SK-N-MC (cell line): Measurements from ENCODE around the gene LELP1.

ENCODE experiments used
- DNase-seq: peaks from one replicate; pipeline ENCODE4 v3.0.0-alpha.2; 2011; ENCODE audit warnings: low read depth, low spot score
- H3K27ac ChIP-seq: fragments of 200-600 bp; sonication (generic); 2 replicates; pipeline ENCODE4 v1.5.1; 2016; ENCODE audit warnings: mixed run types
- H3K36me3 ChIP-seq: fragments of 200-600 bp; sonication (generic); 2 replicates; pipeline ENCODE4 v1.6.1; 2017; ENCODE audit warnings: antibody characterized with exemption, low read length, mixed read lengths; ENCODE audit not compliant: insufficient read depth
- H3K4me3 ChIP-seq: fragments of 200-600 bp; sonication (generic); 2 replicates; pipeline ENCODE4 v1.5.1; 2016
- H3K9ac ChIP-seq: fragments of 200-600 bp; sonication (generic); 2 replicates; pipeline ENCODE4 v1.8.0; 2017; ENCODE audit warnings: mixed run types, mixed read lengths; ENCODE audit not compliant: insufficient read length
- H3K9me3 ChIP-seq: fragments of 200-600 bp; sonication (generic); 2 replicates; pipeline ENCODE4 v1.6.1; 2017; ENCODE audit warnings: low read depth, mild to moderate bottlenecking, antibody characterized with exemption, low read length, moderate library complexity, mixed read lengths
- EZH2 ChIP-seq: fragments of 200-600 bp; sonication (generic); IDR thresholded peaks from one replicate; pipeline ENCODE4 v1.6.1; 2017; ENCODE audit warnings: antibody characterized with exemption
- FOXP2 ChIP-seq: optimal IDR thresholded peaks from 2 replicates; pipeline ENCODE3; 2011; ENCODE audit warnings: mild to moderate bottlenecking, moderate library complexity; ENCODE audit not compliant: insufficient read depth; ENCODE audit errors: extremely low read length, control extremely low read depth
- POLR2AphosphoS5 ChIP-seq: IDR thresholded peaks from 2 replicates; pipeline ENCODE4 v1.6.1; 2012; ENCODE audit warnings: mild to moderate bottlenecking, low read depth, low read length, borderline replicate concordance

LELP1 gene

GRCh38 chr1:153194331-153195050, 8.7 kb upstream of the LELP1 start:
- Histone ChIP-seq H3K4me3 (no peak overlapping the region), H3K36me3 (no peaks in the 10 kb centered on the region), H3K9me3 (no peaks in the 10 kb centered on the region), H3K9ac (no peak overlapping the region), H3K27ac (no peak overlapping the region)
- TF ChIP-seq EZH2: no peak
- TF ChIP-seq POLR2AphosphoS5: no peak
- no peak for TF ChIP-seq FOXP2
- DNase-seq: no peak

- Histone ChIP-seq H3K27ac (no peak overlapping the region), H3K4me3 (no peak overlapping the region), H3K9me3 (no peaks in the 10 kb centered on the region), H3K9ac (no peak overlapping the region), H3K36me3 (no peaks in the 10 kb centered on the region)
- DNase-seq: no peak
- TF ChIP-seq POLR2AphosphoS5: no peak
- TF ChIP-seq EZH2: no peak
- TF ChIP-seq FOXP2: no peak
Observed at GRCh38 chr1:153195216-153195615, 8.0 kb upstream of the LELP1 start.

GRCh38 chr1:153202006-153202405, 1.2 kb upstream of the LELP1 start:
- TF ChIP-seq FOXP2 (no peak), POLR2AphosphoS5 (no peak)
- no peak for DNase-seq
- Histone ChIP-seq H3K27ac (no peak overlapping the region), H3K36me3 (no peaks in the 10 kb centered on the region), H3K9ac (no peak overlapping the region), H3K4me3 (no peak overlapping the region), H3K9me3 (no peaks in the 10 kb centered on the region)

DNA sequence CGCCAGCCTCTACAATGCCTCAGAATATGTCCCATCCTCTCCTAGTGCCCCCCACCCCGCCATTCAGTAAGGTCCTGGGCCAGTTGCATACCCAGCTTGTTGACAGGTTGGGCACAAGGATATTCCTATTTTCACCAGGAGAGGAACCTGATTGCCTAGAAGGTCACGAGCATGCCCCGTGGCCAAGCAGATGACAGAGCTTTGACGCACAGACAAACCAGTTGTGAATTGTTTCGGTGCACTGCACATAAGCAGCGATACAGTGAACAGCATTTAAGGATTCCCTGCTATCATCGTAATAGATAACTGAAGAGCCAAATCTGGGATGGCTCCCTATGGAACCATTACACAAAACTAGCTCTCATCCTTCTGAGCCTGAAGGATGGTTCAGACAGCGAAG, 3.4 kb downstream of the LELP1 start:
- no peak overlapping the region for H3K4me3 ChIP-seq
- no peak overlapping the region for H3K9ac ChIP-seq
- no peak for DNase-seq
- no peaks in the 10 kb centered on the region for H3K9me3 ChIP-seq
- TF ChIP-seq EZH2 (no peak), POLR2AphosphoS5 (no peak), FOXP2 (no peak)
- no peak overlapping the region for H3K27ac ChIP-seq
- no peaks in the 10 kb centered on the region for H3K36me3 ChIP-seq

DNA sequence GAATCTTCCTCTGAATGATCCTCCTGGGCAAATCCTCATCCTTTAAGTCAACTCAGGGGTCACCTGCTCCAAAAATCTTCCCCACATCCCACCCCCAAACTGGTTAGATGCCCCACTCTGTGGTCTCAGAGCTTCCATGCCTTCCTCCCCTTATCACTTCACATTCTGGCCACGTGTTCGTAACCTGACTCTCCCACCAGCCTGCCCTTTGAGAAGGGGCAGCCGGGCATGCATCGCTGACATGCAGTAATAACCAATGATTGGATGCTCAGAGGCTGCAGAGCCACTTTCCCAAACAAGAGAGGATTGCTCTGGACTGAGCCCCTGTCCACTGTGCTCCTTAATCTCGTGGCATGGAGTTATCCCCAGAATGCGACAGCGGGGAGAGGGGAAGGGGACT, 7.0 kb downstream of the LELP1 start:
- Histone ChIP-seq H3K27ac (no peak overlapping the region), H3K9me3 (no peaks in the 10 kb centered on the region), H3K36me3 (no peaks in the 10 kb centered on the region), H3K9ac (no peak overlapping the region), H3K4me3 (no peak overlapping the region)
- TF ChIP-seq EZH2: no peak
- TF ChIP-seq POLR2AphosphoS5: no peak
- no peak for TF ChIP-seq FOXP2
- no peak for DNase-seq

- Histone ChIP-seq H3K36me3 (no peaks in the 10 kb centered on the region), H3K9me3 (no peaks in the 10 kb centered on the region), H3K9ac (no peak overlapping the region), H3K4me3 (no peak overlapping the region), H3K27ac (no peak overlapping the region)
- no peak for DNase-seq
- TF ChIP-seq FOXP2: no peak
- no peak for TF ChIP-seq POLR2AphosphoS5
- TF ChIP-seq EZH2: no peak
Observed at GRCh38 chr1:153212201-153212600, 9.0 kb downstream of the LELP1 start.

GRCh38 chr1:153213519-153213918, 10.3 kb downstream of the LELP1 start:
- no peak overlapping the region for H3K27ac ChIP-seq
- TF ChIP-seq FOXP2 (no peak), POLR2AphosphoS5 (no peak), EZH2 (no peak)

GRCh38 chr1:153217212-153217611, 14.0 kb downstream of the LELP1 start, which contains the start of gene PRR9:
Gene PRR9, plus strand, starts transcription at chr1:153217584. Its CDS starts 561 bp downstream, at chr1:153218145.
- no peak within 1 kb of the TSS for H3K4me3 ChIP-seq
- no peaks in the 10 kb centered on the region for H3K36me3 ChIP-seq
- H3K9ac ChIP-seq: no peak within 1 kb of the TSS
- no peak for DNase-seq
- no peak within 1 kb of the TSS for H3K27ac ChIP-seq
- H3K9me3 ChIP-seq: no peaks in the 10 kb centered on the region
- TF ChIP-seq FOXP2 (no peak), EZH2 (no peak), POLR2AphosphoS5 (no peak)

More at GRCh38 chr1:153213519-153213918, 10.3 kb downstream of the LELP1 start:
- H3K4me3 ChIP-seq: no peak overlapping the region
- H3K9ac ChIP-seq: no peak overlapping the region
- no peaks in the 10 kb centered on the region for H3K36me3 ChIP-seq
- H3K9me3 ChIP-seq: no peaks in the 10 kb centered on the region
- no peak for DNase-seq
